Measurements from ENCODE around the gene SMAD7.
A peak's percentile ranks its signal among the peaks of the same experiment; 100 is the strongest.

The SMAD7 gene

GRCh38 chr18:48959921-48960920 lies 9.5 kb upstream of the SMAD7 start:
- DNase-seq (ENCODE audit: low read depth in 2 of 2): no peak

- DNase-seq (ENCODE audit: low read depth in 2 of 2): no peak
Measured at GRCh38 chr18:48959551-48959920, 8.8 kb upstream of the SMAD7 start.

- DNase-seq (ENCODE audit: low read depth in 2 of 2): no peak
Measured at GRCh38 chr18:48958951-48959350, 8.2 kb upstream of the SMAD7 start.

- no peak for DNase-seq (ENCODE audit: low read depth in 2 of 2)
Measured at GRCh38 chr18:48957616-48958015, 6.9 kb upstream of the SMAD7 start.

GRCh38 chr18:48957136-48957535 lies 6.4 kb upstream of the SMAD7 start:
- DNase-seq (ENCODE audit: low read depth in 2 of 2): no peak

GRCh38 chr18:48956356-48956755 lies 5.6 kb upstream of the SMAD7 start:
- DNase-seq (ENCODE audit: low read depth in 2 of 2): no peak

GRCh38 chr18:48955830-48956261 lies 5.1 kb upstream of the SMAD7 start:
- no peak for DNase-seq (ENCODE audit: low read depth in 2 of 2)

GRCh38 chr18:48954886-48955819 lies 4.4 kb upstream of the SMAD7 start:
- no peak for DNase-seq (ENCODE audit: low read depth in 2 of 2)

- DNase-seq (ENCODE audit: low read depth in 2 of 2): no peak
Measured at GRCh38 chr18:48953104-48953706, 2.4 kb upstream of the SMAD7 start.

GRCh38 chr18:48952287-48953103 lies 1.7 kb upstream of the SMAD7 start:
- DNase-seq (ENCODE audit: low read depth in 2 of 2): peak in 1 of 2 donors; percentile 37

- DNase-seq (ENCODE audit: low read depth in 2 of 2): peak in 1 of 2 donors; percentile 76
Measured at GRCh38 chr18:48951448-48952286, 902 bp upstream of the SMAD7 start.

- DNase-seq (ENCODE audit: low read depth in 2 of 2): no peak
Measured at GRCh38 chr18:48949606-48950535, 894 bp downstream of the SMAD7 start.

GRCh38 chr18:48949050-48949605 lies 1.6 kb downstream of the SMAD7 start:
- DNase-seq (ENCODE audit: low read depth in 2 of 2): no peak

GRCh38 chr18:48948112-48949049 lies 2.4 kb downstream of the SMAD7 start:
- DNase-seq (ENCODE audit: low read depth in 2 of 2): no peak

GRCh38 chr18:48947560-48947959 lies 3.2 kb downstream of the SMAD7 start:
- DNase-seq (ENCODE audit: low read depth in 2 of 2): no peak

GRCh38 chr18:48947092-48947491 lies 3.7 kb downstream of the SMAD7 start:
- no peak for DNase-seq (ENCODE audit: low read depth in 2 of 2)

GRCh38 chr18:48946329-48946835 lies 4.4 kb downstream of the SMAD7 start:
- no peak for DNase-seq (ENCODE audit: low read depth in 2 of 2)

GRCh38 chr18:48945953-48946217 lies 4.9 kb downstream of the SMAD7 start:
- DNase-seq (ENCODE audit: low read depth in 2 of 2): no peak
